ENCODE data around the gene UGP2. TPM values are rescaled to one million over a fixed set of nuclear protein-coding genes. Genes with fewer than 3 reads are reported as not detected.
"Not testable (repeated sequence)": the region's sequence is repeated elsewhere in the genome, so short reads cannot be mapped to it uniquely, and the experiment has no call there.

The UGP2 gene
- total RNA-seq, 1 experiment from 2014 or later: 76.1 TPM

DNA sequence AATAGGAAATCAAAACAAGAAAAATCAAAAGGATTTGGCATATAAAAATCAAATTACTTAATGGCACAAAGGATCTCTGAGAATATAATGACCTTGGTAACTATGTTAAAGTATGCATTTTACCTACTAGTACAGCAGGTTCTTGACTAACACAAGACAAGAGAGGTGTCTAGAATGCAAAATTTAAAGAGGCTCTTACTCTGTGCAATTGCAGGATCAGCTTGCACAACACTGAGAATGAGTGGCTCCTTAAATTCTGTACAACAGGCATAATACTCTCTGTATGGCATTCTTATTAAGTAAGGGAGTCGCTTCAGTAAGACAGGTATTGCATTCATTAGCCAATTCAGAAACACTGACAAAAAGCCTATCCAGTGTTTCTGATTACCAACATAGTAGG is 72.6 kb downstream of the UGP2 start:
- Histone ChIP-seq H3K4me1 (ENCODE audit: control insufficient read depth, insufficient read depth, low read length) (no peaks in the 10 kb centered on the region), H3K9me3 (ENCODE audit: control insufficient read depth, insufficient read depth, low read depth, low read length) (no peaks in the 10 kb centered on the region), H3K4me3 (ENCODE audit: low read depth in 2 of 2, low read length in 2 of 2) (no peak overlapping the region), H3K27me3 (ENCODE audit: control insufficient read depth, insufficient read depth, low read length) (no peaks in the 10 kb centered on the region), H3K27ac (ENCODE audit: low read length) (no peak overlapping the region), H3K36me3 (ENCODE audit: control insufficient read depth, insufficient read depth, low read length) (peaks cover 22% of the 10 kb centered on the region)
- ChIA-PET POLR2A (no interaction called here), CTCF (interaction anchor here (0.7 kb wide), 1 partner anchor 400 kb away, joined by 6 read pairs; no protein-coding TSS in a partner anchor)
- intact Hi-C loops (cut with micrococcal nuclease; ENCODE audit: unreplicated experiment) (no loop called here), in situ Hi-C loops (cut with HindIII; ENCODE audit: low pct_unique_long_range_greater_than_20kb, low sequenced_read_pairs) (no loop called here)
- DNase-seq (ENCODE audit: low read depth, low spot score) (no peak), ATAC-seq (no peak)
- TF ChIP-seq TCF7L2 (IDR thresholded peaks at IDR 0.05; ENCODE audit: low read depth, low read length) (no peak), SIN3A (IDR thresholded peaks at IDR 0.05; ENCODE audit: borderline replicate concordance, insufficient read depth, low read depth, low read length) (no peak), POLR2AphosphoS5 (IDR thresholded peaks at IDR 0.05; ENCODE audit: low read depth, low read length) (no peak)
- TF ChIP-seq, protein P1, sequence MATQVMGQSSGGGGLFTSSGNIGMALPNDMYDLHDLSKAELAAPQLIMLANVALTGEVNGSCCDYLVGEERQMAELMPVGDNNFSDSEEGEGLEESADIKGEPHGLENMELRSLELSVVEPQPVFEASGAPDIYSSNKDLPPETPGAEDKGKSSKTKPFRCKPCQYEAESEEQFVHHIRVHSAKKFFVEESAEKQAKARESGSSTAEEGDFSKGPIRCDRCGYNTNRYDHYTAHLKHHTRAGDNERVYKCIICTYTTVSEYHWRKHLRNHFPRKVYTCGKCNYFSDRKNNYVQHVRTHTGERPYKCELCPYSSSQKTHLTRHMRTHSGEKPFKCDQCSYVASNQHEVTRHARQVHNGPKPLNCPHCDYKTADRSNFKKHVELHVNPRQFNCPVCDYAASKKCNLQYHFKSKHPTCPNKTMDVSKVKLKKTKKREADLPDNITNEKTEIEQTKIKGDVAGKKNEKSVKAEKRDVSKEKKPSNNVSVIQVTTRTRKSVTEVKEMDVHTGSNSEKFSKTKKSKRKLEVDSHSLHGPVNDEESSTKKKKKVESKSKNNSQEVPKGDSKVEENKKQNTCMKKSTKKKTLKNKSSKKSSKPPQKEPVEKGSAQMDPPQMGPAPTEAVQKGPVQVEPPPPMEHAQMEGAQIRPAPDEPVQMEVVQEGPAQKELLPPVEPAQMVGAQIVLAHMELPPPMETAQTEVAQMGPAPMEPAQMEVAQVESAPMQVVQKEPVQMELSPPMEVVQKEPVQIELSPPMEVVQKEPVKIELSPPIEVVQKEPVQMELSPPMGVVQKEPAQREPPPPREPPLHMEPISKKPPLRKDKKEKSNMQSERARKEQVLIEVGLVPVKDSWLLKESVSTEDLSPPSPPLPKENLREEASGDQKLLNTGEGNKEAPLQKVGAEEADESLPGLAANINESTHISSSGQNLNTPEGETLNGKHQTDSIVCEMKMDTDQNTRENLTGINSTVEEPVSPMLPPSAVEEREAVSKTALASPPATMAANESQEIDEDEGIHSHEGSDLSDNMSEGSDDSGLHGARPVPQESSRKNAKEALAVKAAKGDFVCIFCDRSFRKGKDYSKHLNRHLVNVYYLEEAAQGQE (IDR thresholded peaks at IDR 0.05; ENCODE audit: insufficient read depth in 1 of 2, low read depth in 2 of 2, low read length in 1 of 2): no peak
- TF ChIP-seq, protein P2, sequence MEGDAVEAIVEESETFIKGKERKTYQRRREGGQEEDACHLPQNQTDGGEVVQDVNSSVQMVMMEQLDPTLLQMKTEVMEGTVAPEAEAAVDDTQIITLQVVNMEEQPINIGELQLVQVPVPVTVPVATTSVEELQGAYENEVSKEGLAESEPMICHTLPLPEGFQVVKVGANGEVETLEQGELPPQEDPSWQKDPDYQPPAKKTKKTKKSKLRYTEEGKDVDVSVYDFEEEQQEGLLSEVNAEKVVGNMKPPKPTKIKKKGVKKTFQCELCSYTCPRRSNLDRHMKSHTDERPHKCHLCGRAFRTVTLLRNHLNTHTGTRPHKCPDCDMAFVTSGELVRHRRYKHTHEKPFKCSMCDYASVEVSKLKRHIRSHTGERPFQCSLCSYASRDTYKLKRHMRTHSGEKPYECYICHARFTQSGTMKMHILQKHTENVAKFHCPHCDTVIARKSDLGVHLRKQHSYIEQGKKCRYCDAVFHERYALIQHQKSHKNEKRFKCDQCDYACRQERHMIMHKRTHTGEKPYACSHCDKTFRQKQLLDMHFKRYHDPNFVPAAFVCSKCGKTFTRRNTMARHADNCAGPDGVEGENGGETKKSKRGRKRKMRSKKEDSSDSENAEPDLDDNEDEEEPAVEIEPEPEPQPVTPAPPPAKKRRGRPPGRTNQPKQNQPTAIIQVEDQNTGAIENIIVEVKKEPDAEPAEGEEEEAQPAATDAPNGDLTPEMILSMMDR (IDR thresholded peaks at IDR 0.05): no peak
- BruUV-seq (replicated peaks): no TSS peak

DNA sequence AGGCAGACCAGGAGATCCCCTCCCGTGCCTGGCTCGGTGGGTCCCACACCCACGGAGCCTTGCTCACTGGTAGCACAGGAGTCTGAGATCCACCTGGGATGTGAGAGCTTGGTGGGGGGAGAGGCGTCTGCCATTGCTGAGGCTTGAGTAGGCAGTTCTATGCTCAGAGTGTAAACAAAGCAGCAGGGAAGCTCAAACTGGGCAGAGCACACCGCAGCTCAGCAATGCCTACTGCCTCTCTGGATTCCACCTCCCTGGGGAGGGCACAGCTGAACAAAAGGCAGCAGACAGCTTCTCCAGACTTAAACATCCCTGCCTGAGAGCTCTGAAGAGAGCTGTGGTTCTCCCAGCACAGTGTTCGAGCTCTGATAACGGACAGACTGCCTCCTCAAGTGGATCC is 85.1 kb downstream of the UGP2 start:
- TF ChIP-seq, protein P1 (IDR thresholded peaks at IDR 0.05; ENCODE audit: insufficient read depth in 1 of 2, low read depth in 2 of 2, low read length in 1 of 2): no peak
- TF ChIP-seq SIN3A (IDR thresholded peaks at IDR 0.05; ENCODE audit: borderline replicate concordance, insufficient read depth, low read depth, low read length): no peak
- TF ChIP-seq, protein P2 (IDR thresholded peaks at IDR 0.05): no peak
- no peak for TF ChIP-seq TCF7L2 (IDR thresholded peaks at IDR 0.05; ENCODE audit: low read depth, low read length)
- no peak for TF ChIP-seq POLR2AphosphoS5 (IDR thresholded peaks at IDR 0.05; ENCODE audit: low read depth, low read length)
- ChIA-PET CTCF (no interaction called here), POLR2A (no interaction called here)
- no peak for DNase-seq (ENCODE audit: low read depth, low spot score)
- Histone ChIP-seq H3K4me3 (ENCODE audit: low read depth in 2 of 2, low read length in 2 of 2) (no peak overlapping the region), H3K4me1 (ENCODE audit: control insufficient read depth, insufficient read depth, low read length) (no peaks in the 10 kb centered on the region), H3K27ac (ENCODE audit: low read length) (no peak overlapping the region), H3K36me3 (ENCODE audit: control insufficient read depth, insufficient read depth, low read length) (no peaks in the 10 kb centered on the region; the same call in 1 of the 2 replicates), H3K27me3 (ENCODE audit: control insufficient read depth, insufficient read depth, low read length) (no peaks in the 10 kb centered on the region), H3K9me3 (ENCODE audit: control insufficient read depth, insufficient read depth, low read depth, low read length) (no peaks in the 10 kb centered on the region)
- BruUV-seq (replicated peaks): no TSS peak
- intact Hi-C loops (cut with micrococcal nuclease; ENCODE audit: unreplicated experiment) (no loop called here), in situ Hi-C loops (cut with HindIII; ENCODE audit: low pct_unique_long_range_greater_than_20kb, low sequenced_read_pairs) (no loop called here)
- no peak for ATAC-seq

DNA sequence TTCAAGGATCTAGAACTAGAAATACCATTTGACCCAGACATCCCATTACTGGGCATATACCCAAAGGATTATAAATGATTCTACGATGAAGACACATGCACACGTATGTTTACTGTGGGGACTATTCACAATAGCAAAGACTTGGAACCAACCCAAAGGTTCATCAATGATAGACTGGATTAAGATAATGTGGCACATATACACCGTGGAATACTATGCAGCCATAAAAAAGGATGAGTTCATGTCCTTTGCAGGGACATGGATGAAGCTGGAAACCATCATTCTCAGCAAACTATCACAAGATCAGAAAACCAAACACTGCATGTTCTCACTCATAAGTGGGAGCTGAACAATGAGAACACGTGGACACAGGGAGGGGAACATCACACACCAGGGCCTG is 90.4 kb downstream of the UGP2 start:
- H3K27me3 ChIP-seq (ENCODE audit: control insufficient read depth, insufficient read depth, low read length); BruUV-seq (replicated peaks); intact Hi-C loops (cut with micrococcal nuclease; ENCODE audit: unreplicated experiment); CTCF ChIA-PET; H3K9me3 ChIP-seq (ENCODE audit: control insufficient read depth, insufficient read depth, low read depth, low read length); ATAC-seq; H3K27ac ChIP-seq (ENCODE audit: low read length); H3K4me3 ChIP-seq (ENCODE audit: low read depth in 2 of 2, low read length in 2 of 2); H3K36me3 ChIP-seq (ENCODE audit: control insufficient read depth, insufficient read depth, low read length); POLR2A ChIA-PET; DNase-seq (ENCODE audit: low read depth, low spot score); H3K4me1 ChIP-seq (ENCODE audit: control insufficient read depth, insufficient read depth, low read length); in situ Hi-C loops (cut with HindIII; ENCODE audit: low pct_unique_long_range_greater_than_20kb, low sequenced_read_pairs): not testable (repeated sequence)

All from Panc1 (cell line).